KMS-11 (cell line): Measurements from ENCODE around the gene GTPBP1.

Experiments used
- H2AFZ ChIP-seq: fragments of 200-600 bp; sonication (generic); 2 replicates; pipeline ENCODE4 v1.6.1; 2016; ENCODE audit warnings: antibody characterized with exemption, mixed run types, low read depth
- H3K27ac ChIP-seq: fragments of 200-600 bp; sonication (generic); 2 replicates; pipeline ENCODE4 v1.6.1; 2016; ENCODE audit warnings: mild to moderate bottlenecking, mixed run types
- H3K27me3 ChIP-seq: fragments of 200-600 bp; sonication (generic); 2 replicates; pipeline ENCODE4 v1.6.1; 2017; ENCODE audit warnings: mild to moderate bottlenecking, low read depth, mixed run types, moderate library complexity; ENCODE audit not compliant: insufficient read depth
- H3K36me3 ChIP-seq: fragments of 200-600 bp; sonication (generic); 2 replicates; pipeline ENCODE4 v1.6.1; 2017; ENCODE audit warnings: mild to moderate bottlenecking, mixed run types; ENCODE audit not compliant: insufficient read depth
- H3K4me1 ChIP-seq: fragments of 200-600 bp; sonication (generic); 2 replicates; pipeline ENCODE4 v1.6.1; 2016; ENCODE audit warnings: mild to moderate bottlenecking, low read depth, mixed run types; ENCODE audit not compliant: poor library complexity, severe bottlenecking
- H3K4me2 ChIP-seq: fragments of 200-600 bp; sonication (generic); 2 replicates; pipeline ENCODE4 v1.7.0; 2016; ENCODE audit warnings: mild to moderate bottlenecking, mixed run types
- H3K4me3 ChIP-seq: fragments of 200-600 bp; sonication (generic); IDR thresholded peaks from 2 replicates; pipeline ENCODE4 v1.6.1; 2017; ENCODE audit warnings: low read depth, low read length, mixed read lengths; ENCODE audit not compliant: insufficient read depth
- H3K79me2 ChIP-seq: fragments of 200-600 bp; sonication (generic); 2 replicates; pipeline ENCODE4 v1.6.1; 2016; ENCODE audit warnings: low read depth, mixed run types; ENCODE audit not compliant: insufficient read depth
- H3K9ac ChIP-seq: fragments of 200-600 bp; sonication (generic); 2 replicates; pipeline ENCODE4 v1.6.1; 2016; ENCODE audit warnings: mild to moderate bottlenecking, mixed run types
- H4K20me1 ChIP-seq: fragments of 200-600 bp; sonication (generic); 2 replicates; pipeline ENCODE4 v1.6.1; 2016; ENCODE audit warnings: mild to moderate bottlenecking, mixed run types; ENCODE audit not compliant: insufficient read depth
- TF ChIP-seq, protein P1 (sequence below): fragments of 200-600 bp; sonication (generic); conservative IDR thresholded peaks from 2 replicates; pipeline ENCODE4 v1.6.1; 2017; ENCODE audit warnings: low read depth, mild to moderate bottlenecking, antibody characterized with exemption, low read length, moderate library complexity, mixed read lengths

Gene GTPBP1

GRCh38 chr22:38758276-38758945 lies 52.7 kb downstream of the GTPBP1 start:
- no peaks in the 10 kb centered on the region for H3K27me3 ChIP-seq
- H3K36me3 ChIP-seq = no peaks in the 10 kb centered on the region
- H3K4me2 ChIP-seq = no peak overlapping the region
- H4K20me1 ChIP-seq = no peaks in the 10 kb centered on the region
- H3K4me1 ChIP-seq = peaks cover 18% of the 10 kb centered on the region
- H3K79me2 ChIP-seq = 0 out of 2 replicates have a peak, but pooled peaks cover 7% of the 10 kb centered on the region
- H3K9ac ChIP-seq = no peak overlapping the region
- TF ChIP-seq, protein P1, sequence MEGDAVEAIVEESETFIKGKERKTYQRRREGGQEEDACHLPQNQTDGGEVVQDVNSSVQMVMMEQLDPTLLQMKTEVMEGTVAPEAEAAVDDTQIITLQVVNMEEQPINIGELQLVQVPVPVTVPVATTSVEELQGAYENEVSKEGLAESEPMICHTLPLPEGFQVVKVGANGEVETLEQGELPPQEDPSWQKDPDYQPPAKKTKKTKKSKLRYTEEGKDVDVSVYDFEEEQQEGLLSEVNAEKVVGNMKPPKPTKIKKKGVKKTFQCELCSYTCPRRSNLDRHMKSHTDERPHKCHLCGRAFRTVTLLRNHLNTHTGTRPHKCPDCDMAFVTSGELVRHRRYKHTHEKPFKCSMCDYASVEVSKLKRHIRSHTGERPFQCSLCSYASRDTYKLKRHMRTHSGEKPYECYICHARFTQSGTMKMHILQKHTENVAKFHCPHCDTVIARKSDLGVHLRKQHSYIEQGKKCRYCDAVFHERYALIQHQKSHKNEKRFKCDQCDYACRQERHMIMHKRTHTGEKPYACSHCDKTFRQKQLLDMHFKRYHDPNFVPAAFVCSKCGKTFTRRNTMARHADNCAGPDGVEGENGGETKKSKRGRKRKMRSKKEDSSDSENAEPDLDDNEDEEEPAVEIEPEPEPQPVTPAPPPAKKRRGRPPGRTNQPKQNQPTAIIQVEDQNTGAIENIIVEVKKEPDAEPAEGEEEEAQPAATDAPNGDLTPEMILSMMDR = no peak
- H3K27ac ChIP-seq = no peak overlapping the region
- no peak overlapping the region for H2AFZ ChIP-seq
- H3K4me3 ChIP-seq = no peak overlapping the region

DNA sequence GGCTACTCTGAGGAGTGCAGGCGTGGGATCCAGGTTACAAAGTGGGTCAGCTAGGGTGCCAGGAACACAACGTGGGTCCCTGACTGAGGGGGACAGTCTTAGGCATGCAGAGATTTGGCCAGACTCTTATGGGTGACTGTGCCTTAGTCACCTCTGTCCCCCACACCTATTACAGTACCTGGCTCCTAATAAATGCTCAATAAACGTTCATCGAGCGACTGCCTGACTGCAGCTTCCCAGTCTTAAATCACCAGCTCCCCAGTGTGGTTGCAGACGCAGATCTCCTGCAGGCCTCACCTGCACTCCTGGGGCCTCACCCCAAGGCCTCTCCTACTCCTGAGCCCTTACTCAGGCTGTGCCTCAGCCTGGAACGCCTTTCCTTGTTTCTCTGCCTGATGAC lies 53.3 kb downstream of the GTPBP1 start:
- no peaks in the 10 kb centered on the region for H3K36me3 ChIP-seq
- peaks cover 18% of the 10 kb centered on the region for H3K4me1 ChIP-seq
- H3K4me3 ChIP-seq = no peak overlapping the region

DNA sequence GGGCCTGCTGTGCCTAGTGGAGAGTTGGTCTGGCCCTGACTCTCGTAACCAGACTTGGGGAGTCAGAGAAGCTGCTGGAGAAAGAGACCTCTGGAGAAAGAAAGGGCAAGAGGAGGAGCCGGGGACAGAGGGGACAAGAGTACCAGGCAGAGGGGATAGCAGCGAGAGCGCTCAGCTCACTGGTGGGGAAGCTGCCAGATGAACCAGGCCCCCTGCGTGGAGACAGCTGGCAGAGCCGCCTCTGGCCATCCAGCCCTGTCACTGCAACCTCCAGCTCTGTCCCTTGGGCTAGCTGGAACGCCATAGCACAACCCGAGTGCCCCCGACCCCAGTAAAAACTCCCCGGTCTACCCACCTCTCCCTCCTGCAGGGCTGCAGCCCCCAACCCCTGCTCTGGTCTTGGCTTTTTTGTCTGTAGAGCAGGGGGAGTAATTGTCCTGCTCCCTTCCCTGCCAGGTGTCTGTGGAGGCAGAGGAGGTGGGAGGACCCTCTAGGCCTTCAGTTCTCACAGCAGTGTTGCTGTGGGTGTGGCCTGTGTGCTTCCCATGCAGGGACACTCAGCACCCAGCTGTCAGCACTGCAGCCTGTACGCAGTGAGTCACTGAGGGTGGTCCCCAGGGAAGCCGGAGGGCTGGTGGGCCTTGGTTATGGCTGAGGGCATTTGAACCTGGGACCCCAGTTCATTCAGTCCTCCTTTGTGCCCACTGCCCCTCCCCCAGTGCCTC lies 54.9 kb downstream of the GTPBP1 start:
- H3K4me1 ChIP-seq = peaks cover 8% of the 10 kb centered on the region
- TF ChIP-seq, protein P1 = no peak

More for the DNA sequence above, 53.3 kb downstream of the GTPBP1 start:
- Histone ChIP-seq H3K9ac (no peak overlapping the region), H3K27me3 (no peaks in the 10 kb centered on the region), H4K20me1 (no peaks in the 10 kb centered on the region), H3K27ac (no peak overlapping the region), H2AFZ (no peak overlapping the region), H3K79me2 (0 out of 2 replicates have a peak, but pooled peaks cover 2% of the 10 kb centered on the region), H3K4me2 (no peak overlapping the region)
- TF ChIP-seq, protein P1 = no peak

GRCh38 chr22:38761202-38762162 lies 55.7 kb downstream of the GTPBP1 start:
- Histone ChIP-seq H3K9ac (no peak overlapping the region), H2AFZ (no peak overlapping the region), H3K27me3 (peaks cover 5% of the 10 kb centered on the region; the same call in 1 of the 2 replicates), H3K4me2 (no peak overlapping the region), H4K20me1 (no peaks in the 10 kb centered on the region), H3K4me3 (no peak overlapping the region), H3K27ac (no peak overlapping the region), H3K36me3 (no peaks in the 10 kb centered on the region), H3K79me2 (no peaks in the 10 kb centered on the region), H3K4me1 (peaks cover 6% of the 10 kb centered on the region)
- TF ChIP-seq, protein P1 = no peak

More for the DNA sequence above, 54.9 kb downstream of the GTPBP1 start:
- Histone ChIP-seq H2AFZ (no peak overlapping the region), H4K20me1 (no peaks in the 10 kb centered on the region), H3K27me3 (peaks cover 5% of the 10 kb centered on the region; the same call in 1 of the 2 replicates), H3K79me2 (no peaks in the 10 kb centered on the region), H3K4me2 (no peak overlapping the region), H3K4me3 (no peak overlapping the region), H3K27ac (no peak overlapping the region), H3K9ac (no peak overlapping the region), H3K36me3 (no peaks in the 10 kb centered on the region)
